Glutamatergic neuron (in vitro differentiated cells): ENCODE results near the gene GTF2H2. TPM values are rescaled to one million over a fixed set of nuclear protein-coding genes. Genes with fewer than 3 reads are reported as not detected.
"Not testable (repeated sequence)": the region's sequence is repeated elsewhere in the genome, so short reads cannot be mapped to it uniquely, and the experiment has no call there.

Experiments
- DNase-seq: peaks from one replicate; pipeline ENCODE4 v3.0.0; 2022
- H3K27ac Mint-ChIP-seq: one replicate; pipeline ENCODE4 v1.8.0; 2020; ENCODE audit warnings: mild to moderate bottlenecking, mixed read lengths, inconsistent platforms; ENCODE audit not compliant: unreplicated experiment
- H3K27me3 Mint-ChIP-seq: one replicate; pipeline ENCODE4 v1.8.0; 2020; ENCODE audit warnings: mild to moderate bottlenecking, moderate library complexity, mixed read lengths, inconsistent platforms; ENCODE audit not compliant: unreplicated experiment
- H3K36me3 Mint-ChIP-seq: one replicate; pipeline ENCODE4 v1.8.0; 2020; ENCODE audit warnings: mild to moderate bottlenecking, mixed read lengths, inconsistent platforms; ENCODE audit not compliant: unreplicated experiment
- H3K4me1 Mint-ChIP-seq: one replicate; pipeline ENCODE4 v1.8.0; 2020; ENCODE audit warnings: mild to moderate bottlenecking, low read depth, mixed read lengths, inconsistent platforms; ENCODE audit not compliant: unreplicated experiment
- H3K4me3 Mint-ChIP-seq: one replicate; pipeline ENCODE4 v1.8.0; 2020; ENCODE audit warnings: mild to moderate bottlenecking, mixed read lengths, inconsistent platforms; ENCODE audit not compliant: unreplicated experiment
- H3K9me3 Mint-ChIP-seq: one replicate; pipeline ENCODE4 v1.8.0; 2020; ENCODE audit warnings: mild to moderate bottlenecking, moderate library complexity, mixed read lengths, inconsistent platforms; ENCODE audit not compliant: unreplicated experiment
- long read RNA-seq: library from polyadenylated mRNA; unstranded; transcript quantifications from one replicate; pipeline ENCODE4 v2.0.0, GENCODE V29; 2020; ENCODE audit not compliant: unreplicated experiment
- total RNA-seq: library from RNA; stranded (reverse); fragmentation: NEBNext Ultra II Directional; extraction: Animal tissue kit (Norgen Biotek cat#: 25700); gene quantifications from one replicate; pipeline ENCODE4 v1.2.1, GENCODE V29; 2021; ENCODE audit not compliant: unreplicated experiment

The GTF2H2 gene
- 32.7 TPM for total RNA-seq
- long read RNA-seq, full-length matches to known transcripts, result 5 of 13 reads
- long read RNA-seq, partial matches to known transcripts, result 1 of 13 reads
- long read RNA-seq, other reads (novel, unspliced or antisense), result 7 of 13 reads

- H3K27ac Mint-ChIP-seq, H3K36me3 Mint-ChIP-seq, DNase-seq, H3K9me3 Mint-ChIP-seq, H3K27me3 Mint-ChIP-seq, H3K4me3 Mint-ChIP-seq, H3K4me1 Mint-ChIP-seq: not testable (repeated sequence)
Observed at GRCh38 chr5:71067262-71067928, at the start of gene GTF2H2. Gene GTF2H2, minus strand, starts transcription at chr5:71067676. Its CDS starts 4,913 bp downstream, at chr5:71062763.

- H3K27ac Mint-ChIP-seq, H3K27me3 Mint-ChIP-seq, H3K36me3 Mint-ChIP-seq, DNase-seq, H3K4me1 Mint-ChIP-seq, H3K4me3 Mint-ChIP-seq, H3K9me3 Mint-ChIP-seq: not testable (repeated sequence)
Observed at GRCh38 chr5:71109730-71110275, 42.3 kb upstream of the GTF2H2 start.

DNA sequence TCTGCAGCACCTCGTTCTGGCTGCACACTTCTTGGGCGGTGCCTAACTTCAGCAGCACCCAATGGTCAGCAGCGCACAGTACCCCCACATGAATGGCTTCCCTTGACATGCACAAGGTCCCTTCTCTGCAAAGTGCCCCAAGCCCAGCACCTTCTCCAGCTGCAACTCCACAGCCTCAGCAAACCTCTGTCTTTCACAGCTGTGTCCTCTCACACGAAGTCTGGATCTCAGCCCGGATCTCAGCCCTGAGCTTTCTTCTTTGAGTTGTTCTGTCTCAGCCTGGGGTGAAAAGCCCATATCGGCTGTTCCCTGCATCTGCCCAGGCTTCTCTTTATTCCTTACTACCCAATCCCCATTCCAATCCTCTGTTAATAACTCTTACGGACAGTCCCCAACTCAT lies 32.5 kb upstream of the GTF2H2 start:
- DNase-seq, H3K4me3 Mint-ChIP-seq, H3K36me3 Mint-ChIP-seq, H3K9me3 Mint-ChIP-seq, H3K27me3 Mint-ChIP-seq, H3K4me1 Mint-ChIP-seq, H3K27ac Mint-ChIP-seq: not testable (repeated sequence)

GRCh38 chr5:71097930-71098203 lies 30.4 kb upstream of the GTF2H2 start:
- H3K4me3 Mint-ChIP-seq, H3K27me3 Mint-ChIP-seq, H3K27ac Mint-ChIP-seq, H3K4me1 Mint-ChIP-seq, H3K9me3 Mint-ChIP-seq, DNase-seq, H3K36me3 Mint-ChIP-seq: not testable (repeated sequence)

DNA sequence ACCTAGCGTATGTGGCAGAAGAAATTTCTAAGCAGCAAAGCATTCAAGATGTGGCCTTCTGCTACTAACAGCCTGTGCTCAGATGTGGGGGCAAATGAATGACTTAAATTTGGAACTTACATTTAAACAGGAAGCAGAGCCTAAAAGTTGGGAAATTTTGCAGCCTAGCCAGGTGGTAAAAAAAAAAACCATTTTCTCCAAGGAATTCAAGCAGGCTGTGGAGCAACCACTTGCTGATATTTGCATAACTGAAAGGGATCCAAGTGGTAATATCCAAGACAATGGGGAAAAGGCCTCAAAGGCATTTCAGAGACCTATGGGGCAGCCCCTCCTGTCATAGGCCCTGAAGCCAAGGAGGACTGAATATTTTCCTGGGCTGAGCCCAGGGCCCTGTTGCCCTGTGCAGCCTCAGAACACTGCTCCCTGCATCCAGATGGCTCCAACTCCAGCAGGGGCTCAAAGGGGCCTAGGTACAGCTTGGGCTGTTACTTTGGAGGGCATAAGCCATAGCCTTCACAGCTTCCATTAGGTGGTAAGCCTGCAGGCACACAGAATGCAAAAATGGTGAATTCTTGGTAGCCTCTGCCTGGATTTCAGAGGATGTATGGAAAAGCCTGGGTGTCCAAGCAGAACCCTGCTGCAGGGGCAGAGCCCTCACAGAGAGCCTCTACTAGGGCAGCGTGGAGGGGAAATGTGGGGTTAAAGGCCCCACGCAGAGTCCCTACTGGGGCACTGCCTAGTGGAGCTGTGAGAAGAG lies 29.9 kb upstream of the GTF2H2 start:
- H3K36me3 Mint-ChIP-seq, H3K9me3 Mint-ChIP-seq, H3K27ac Mint-ChIP-seq, H3K4me1 Mint-ChIP-seq, H3K27me3 Mint-ChIP-seq, H3K4me3 Mint-ChIP-seq, DNase-seq: not testable (repeated sequence)

GRCh38 chr5:71089773-71090172 lies 22.3 kb upstream of the GTF2H2 start:
- DNase-seq, H3K4me3 Mint-ChIP-seq, H3K27ac Mint-ChIP-seq, H3K4me1 Mint-ChIP-seq, H3K36me3 Mint-ChIP-seq, H3K9me3 Mint-ChIP-seq, H3K27me3 Mint-ChIP-seq: not testable (repeated sequence)

DNA sequence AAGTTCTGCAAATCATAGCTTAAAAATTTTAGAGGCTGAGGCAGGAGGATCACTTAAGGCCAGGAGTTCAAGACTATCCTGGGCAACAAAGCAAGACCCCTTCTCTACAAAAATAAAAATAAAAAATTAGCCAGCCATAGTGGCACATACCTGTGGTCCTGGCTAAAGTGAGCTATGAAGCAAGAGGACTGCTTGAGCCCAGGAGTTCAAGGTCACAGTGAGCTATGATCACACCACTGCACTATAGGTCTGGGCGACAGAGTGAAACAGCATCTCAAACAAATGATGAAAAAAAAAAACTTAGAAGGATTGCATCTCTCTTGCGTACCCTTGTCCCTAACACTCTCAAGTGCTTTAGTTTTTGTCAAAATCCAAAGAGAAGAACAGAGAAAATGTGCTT lies 21.3 kb upstream of the GTF2H2 start:
- H3K4me1 Mint-ChIP-seq, H3K4me3 Mint-ChIP-seq, H3K9me3 Mint-ChIP-seq, H3K27me3 Mint-ChIP-seq, DNase-seq, H3K36me3 Mint-ChIP-seq, H3K27ac Mint-ChIP-seq: not testable (repeated sequence)

- not testable (repeated sequence) for H3K27me3 Mint-ChIP-seq, H3K4me3 Mint-ChIP-seq, H3K36me3 Mint-ChIP-seq, H3K9me3 Mint-ChIP-seq, DNase-seq, H3K27ac Mint-ChIP-seq, H3K4me1 Mint-ChIP-seq
Observed at GRCh38 chr5:71086145-71086544, 18.7 kb upstream of the GTF2H2 start.

DNA sequence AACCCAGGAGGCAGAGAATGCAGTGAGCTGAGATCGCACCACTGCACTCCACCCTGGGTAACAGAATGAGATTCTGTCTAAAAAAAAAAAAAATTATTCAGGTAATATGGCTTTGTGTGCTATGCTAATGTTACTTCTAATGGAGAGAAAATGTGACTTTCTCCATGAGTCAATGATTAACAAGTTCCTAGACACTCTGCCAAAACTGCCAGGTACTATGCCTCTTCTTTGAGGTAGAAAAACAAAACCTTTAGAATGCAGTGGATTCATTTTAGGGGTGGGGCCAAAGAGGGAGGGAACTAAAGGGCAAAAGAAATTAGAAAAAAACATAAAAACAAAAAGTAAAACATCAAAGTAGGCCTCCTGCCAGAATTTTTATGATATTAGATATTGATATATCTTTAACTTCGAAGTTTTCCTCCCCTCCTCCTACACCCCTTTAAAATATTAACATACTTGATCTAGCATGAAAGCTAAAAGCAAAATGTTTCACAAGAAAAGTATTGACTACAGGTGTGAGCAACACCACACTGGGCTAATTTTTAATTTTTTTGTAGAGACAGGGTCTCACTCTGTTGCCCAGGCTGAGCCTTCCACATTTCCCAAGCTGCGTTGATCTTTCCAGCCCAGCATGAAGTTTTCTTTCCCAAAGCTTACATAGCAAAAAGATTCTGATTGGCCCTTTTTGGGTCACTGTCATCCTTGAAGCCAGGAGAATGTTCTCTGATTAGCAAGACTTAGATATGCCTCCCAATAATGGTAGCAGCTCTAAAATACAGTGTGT lies 17.0 kb upstream of the GTF2H2 start:
- not testable (repeated sequence) for H3K27me3 Mint-ChIP-seq, H3K4me1 Mint-ChIP-seq, H3K9me3 Mint-ChIP-seq, H3K4me3 Mint-ChIP-seq, H3K27ac Mint-ChIP-seq, H3K36me3 Mint-ChIP-seq, DNase-seq

DNA sequence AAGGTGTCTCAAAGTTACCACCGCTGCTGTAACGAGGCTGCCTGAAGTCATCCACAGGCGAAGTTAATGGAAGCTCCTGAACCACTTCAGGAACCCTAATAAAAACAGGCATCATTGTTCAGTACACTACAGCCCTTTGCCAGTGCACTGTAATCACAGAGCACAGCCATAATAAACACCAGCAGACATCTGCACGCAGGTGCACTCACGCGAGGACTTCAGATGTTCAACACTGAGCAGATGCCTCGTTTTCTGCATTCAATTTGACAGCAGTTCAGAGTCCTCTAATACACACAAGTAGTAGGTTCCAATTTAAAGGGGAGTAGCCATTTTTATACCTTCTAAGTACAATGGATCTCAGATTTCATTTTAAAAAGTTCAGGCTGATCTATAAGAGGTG lies 15.4 kb upstream of the GTF2H2 start:
- H3K36me3 Mint-ChIP-seq, H3K9me3 Mint-ChIP-seq, H3K4me1 Mint-ChIP-seq, H3K27ac Mint-ChIP-seq, DNase-seq, H3K27me3 Mint-ChIP-seq, H3K4me3 Mint-ChIP-seq: not testable (repeated sequence)

DNA sequence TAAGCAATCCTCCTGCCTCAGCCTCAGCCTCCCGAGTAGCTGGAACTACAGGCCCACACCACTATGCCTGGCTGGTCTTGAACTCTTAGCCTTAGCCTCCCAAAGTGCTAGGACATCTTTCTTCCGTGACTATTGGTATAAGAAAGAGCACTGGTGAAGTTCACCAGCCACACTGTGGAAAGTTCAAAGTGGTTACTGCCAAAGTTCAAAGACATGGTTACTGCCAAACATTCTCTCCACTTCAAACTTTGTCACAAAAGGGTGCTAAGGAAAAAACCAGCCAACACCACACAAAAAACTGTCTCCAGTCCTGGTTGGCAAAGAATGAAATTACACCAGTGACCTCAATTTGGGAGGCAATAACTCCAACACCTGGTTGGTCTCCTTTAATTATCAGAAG lies 14.9 kb upstream of the GTF2H2 start:
- not testable (repeated sequence) for H3K36me3 Mint-ChIP-seq, DNase-seq, H3K9me3 Mint-ChIP-seq, H3K4me3 Mint-ChIP-seq, H3K27ac Mint-ChIP-seq, H3K27me3 Mint-ChIP-seq, H3K4me1 Mint-ChIP-seq

DNA sequence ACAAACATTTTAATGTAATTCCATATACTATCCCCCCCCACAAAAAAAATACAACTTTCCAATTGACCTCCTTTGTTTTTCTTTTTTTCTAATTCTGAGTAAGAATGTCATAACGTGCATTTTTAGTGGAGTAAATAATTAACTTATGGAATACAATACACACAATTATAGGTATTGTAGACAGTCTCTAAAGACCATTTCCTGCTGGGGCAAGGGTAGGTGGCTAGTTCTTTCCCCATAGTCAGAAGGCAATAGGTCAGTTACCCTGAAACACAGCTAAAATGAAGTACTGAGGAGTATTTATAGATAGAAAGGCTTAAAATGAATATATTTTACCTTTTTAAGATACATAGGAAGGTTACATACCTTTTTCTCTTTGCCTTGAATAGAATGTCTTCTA lies 6.2 kb downstream of the GTF2H2 start:
- not testable (repeated sequence) for H3K9me3 Mint-ChIP-seq, H3K27ac Mint-ChIP-seq, H3K36me3 Mint-ChIP-seq, H3K4me3 Mint-ChIP-seq, DNase-seq, H3K27me3 Mint-ChIP-seq, H3K4me1 Mint-ChIP-seq
